Activated T-helper 17 cell treated with anti-CD3 and anti-CD28 coated beads, Interleukin-2, amount 50 U/mL, for 72 hours (primary cell): ENCODE measurements around the gene KDM6A. TPM values are rescaled to one million over a fixed set of nuclear protein-coding genes. Genes with fewer than 3 reads are reported as not detected.

ENCODE experiments used
- ATAC-seq: fragments of 150-1000 bp; cut with Tn5 transposase; replicated peaks from 2 replicates; pipeline ENCODE4 v1.10.0; 2021; ENCODE audit warnings: mild to moderate bottlenecking, moderate library complexity
- H3K27ac Mint-ChIP-seq: one replicate; pipeline ENCODE4 v1.8.0; 2022; ENCODE audit warnings: mixed read lengths
- H3K27me3 Mint-ChIP-seq: one replicate; pipeline ENCODE4 v1.8.0; 2022; ENCODE audit warnings: mixed read lengths
- H3K36me3 Mint-ChIP-seq: one replicate; pipeline ENCODE4 v1.8.0; 2022; ENCODE audit warnings: low read depth, mild to moderate bottlenecking, mixed read lengths
- H3K4me1 Mint-ChIP-seq: one replicate; pipeline ENCODE4 v1.8.0; 2022; ENCODE audit warnings: mixed read lengths
- H3K4me3 Mint-ChIP-seq: one replicate; pipeline ENCODE4 v1.8.0; 2022; ENCODE audit warnings: mild to moderate bottlenecking, mixed read lengths
- H3K9me3 Mint-ChIP-seq: one replicate; pipeline ENCODE4 v1.8.0; 2022; ENCODE audit warnings: mixed read lengths
- total RNA-seq, 2 donors: library from RNA; stranded (reverse); gene quantifications; one replicate each; pipeline ENCODE4 v1.2.3, GENCODE V29; 2022

Gene KDM6A
- total RNA-seq, 2 donors from 2014 or later: 24.4 to 33.1 TPM

- peak; percentile 48 for ATAC-seq
- Mint-ChIP-seq H3K27ac (no peak overlapping the region), H3K4me1 (no peaks in the 10 kb centered on the region), H3K4me3 (no peak overlapping the region), H3K9me3 (no peaks in the 10 kb centered on the region), H3K36me3 (no peaks in the 10 kb centered on the region), H3K27me3 (no peaks in the 10 kb centered on the region)
Measured at GRCh38 chrX:45138525-45138924, 265.5 kb downstream of the KDM6A start.

GRCh38 chrX:45140812-45141211 is 267.8 kb downstream of the KDM6A start:
- ATAC-seq: no peak
- H3K36me3 Mint-ChIP-seq: no peaks in the 10 kb centered on the region
- no peak overlapping the region for H3K27ac Mint-ChIP-seq
- H3K4me3 Mint-ChIP-seq: no peak overlapping the region
- no peaks in the 10 kb centered on the region for H3K27me3 Mint-ChIP-seq
- H3K9me3 Mint-ChIP-seq: no peaks in the 10 kb centered on the region
- no peaks in the 10 kb centered on the region for H3K4me1 Mint-ChIP-seq

DNA sequence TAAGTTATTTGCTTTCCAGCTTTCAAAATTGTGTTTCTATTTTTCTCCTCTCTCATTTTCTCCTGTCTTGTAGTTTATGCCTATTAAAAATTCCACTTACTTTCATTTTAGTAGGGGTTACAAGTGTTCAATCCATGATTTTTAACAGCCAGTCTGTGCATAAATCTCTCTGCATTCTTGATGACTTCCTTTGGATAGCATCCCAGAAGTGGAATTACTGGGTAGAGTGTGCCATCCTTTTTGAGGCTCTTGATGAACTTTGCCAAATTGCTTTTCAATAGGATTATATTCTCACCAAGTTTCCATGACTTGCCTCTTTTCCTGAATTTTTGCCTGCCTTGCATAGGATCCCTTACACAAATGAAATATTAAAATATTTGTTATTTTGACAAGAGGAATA is 269.2 kb downstream of the KDM6A start:
- ATAC-seq: no peak
- H3K4me1 Mint-ChIP-seq: no peaks in the 10 kb centered on the region
- no peaks in the 10 kb centered on the region for H3K36me3 Mint-ChIP-seq
- H3K27me3 Mint-ChIP-seq: no peaks in the 10 kb centered on the region
- no peak overlapping the region for H3K4me3 Mint-ChIP-seq
- no peak overlapping the region for H3K27ac Mint-ChIP-seq
- no peaks in the 10 kb centered on the region for H3K9me3 Mint-ChIP-seq

DNA sequence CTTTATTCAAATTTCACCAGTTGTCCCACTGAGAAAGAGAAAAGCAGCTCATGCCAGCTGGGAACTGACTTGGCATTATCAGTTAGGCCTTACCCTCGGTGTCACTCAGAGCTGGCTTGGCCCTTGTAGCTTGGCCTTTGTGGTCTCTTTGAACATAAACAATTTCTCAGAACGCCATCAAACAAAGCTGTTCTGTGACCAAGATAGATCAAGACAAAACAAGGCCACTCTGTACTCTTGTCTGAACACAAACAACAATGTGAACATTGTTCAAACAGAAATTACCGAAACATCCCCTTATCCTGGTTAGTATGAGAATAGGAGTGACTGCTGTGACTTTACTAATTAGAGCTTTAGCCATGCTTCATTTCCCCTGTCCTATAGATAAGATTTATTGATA is 270.5 kb downstream of the KDM6A start:
- no peaks in the 10 kb centered on the region for H3K4me1 Mint-ChIP-seq
- no peaks in the 10 kb centered on the region for H3K9me3 Mint-ChIP-seq
- ATAC-seq: no peak
- H3K27me3 Mint-ChIP-seq: no peaks in the 10 kb centered on the region
- H3K4me3 Mint-ChIP-seq: no peak overlapping the region
- no peaks in the 10 kb centered on the region for H3K36me3 Mint-ChIP-seq
- no peak overlapping the region for H3K27ac Mint-ChIP-seq

DNA sequence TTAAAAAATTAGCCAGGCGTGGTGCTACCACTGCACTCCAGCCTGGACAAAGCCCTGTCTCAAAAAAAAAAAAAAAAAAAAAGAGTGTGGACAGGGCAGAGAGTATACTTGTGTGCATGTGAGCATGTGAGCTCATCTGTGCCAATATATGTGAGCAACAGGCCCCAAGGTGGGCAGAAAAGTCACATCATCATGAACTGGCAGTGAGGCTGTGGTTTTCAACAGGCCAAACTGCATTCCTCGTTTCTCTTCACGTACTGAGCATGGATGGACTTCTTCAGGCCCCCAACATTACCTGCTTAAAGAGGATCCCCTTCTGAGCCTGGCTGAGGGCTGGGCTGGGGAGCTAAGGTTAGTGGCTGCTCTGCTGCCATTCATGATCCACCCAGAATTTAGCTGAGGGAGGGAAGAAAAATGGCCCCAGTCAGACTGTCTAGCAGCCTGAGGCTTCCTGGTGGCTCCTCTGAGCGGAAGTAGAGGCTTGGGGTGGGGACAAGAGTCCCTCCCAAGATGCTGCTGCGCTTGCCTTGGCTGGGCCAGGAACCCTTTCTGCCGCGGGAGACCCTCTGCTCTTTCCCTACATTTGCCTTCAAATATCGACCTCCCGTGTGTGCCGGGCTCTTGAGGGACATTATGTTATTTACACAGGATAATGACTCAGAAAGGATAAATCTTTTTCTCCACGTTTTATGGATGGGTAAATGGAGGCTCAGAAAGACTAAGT is 272.7 kb downstream of the KDM6A start:
- no peak overlapping the region for H3K27ac Mint-ChIP-seq
- ATAC-seq: no peak
- no peak overlapping the region for H3K4me3 Mint-ChIP-seq
- H3K4me1 Mint-ChIP-seq: no peaks in the 10 kb centered on the region
- H3K9me3 Mint-ChIP-seq: no peaks in the 10 kb centered on the region
- H3K27me3 Mint-ChIP-seq: no peaks in the 10 kb centered on the region
- no peaks in the 10 kb centered on the region for H3K36me3 Mint-ChIP-seq

GRCh38 chrX:45150821-45151220 is 277.8 kb downstream of the KDM6A start:
- Mint-ChIP-seq H3K4me1 (no peaks in the 10 kb centered on the region), H3K36me3 (no peaks in the 10 kb centered on the region), H3K27ac (no peak overlapping the region), H3K9me3 (no peaks in the 10 kb centered on the region), H3K27me3 (no peaks in the 10 kb centered on the region), H3K4me3 (no peak overlapping the region)
- ATAC-seq: no peak

DNA sequence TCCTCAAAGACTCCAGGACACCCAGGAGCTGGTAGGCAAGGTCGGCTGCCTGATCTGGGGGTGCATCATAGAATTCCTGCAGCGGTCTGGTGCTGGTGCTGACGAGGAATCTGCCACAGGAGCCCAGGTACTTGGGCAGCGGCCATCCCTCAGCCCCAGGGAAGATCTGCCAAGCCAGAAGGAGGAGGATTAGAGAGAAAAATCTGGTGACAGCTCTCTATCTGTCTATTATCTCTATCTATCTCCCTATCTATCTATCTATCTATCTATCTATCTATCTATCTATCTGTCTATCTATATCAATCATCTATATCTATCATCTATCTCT is 281.0 kb downstream of the KDM6A start:
- Mint-ChIP-seq H3K4me3 (no peak overlapping the region), H3K9me3 (no peaks in the 10 kb centered on the region), H3K4me1 (no peaks in the 10 kb centered on the region), H3K36me3 (no peaks in the 10 kb centered on the region), H3K27me3 (no peaks in the 10 kb centered on the region), H3K27ac (no peak overlapping the region)
- ATAC-seq: no peak

DNA sequence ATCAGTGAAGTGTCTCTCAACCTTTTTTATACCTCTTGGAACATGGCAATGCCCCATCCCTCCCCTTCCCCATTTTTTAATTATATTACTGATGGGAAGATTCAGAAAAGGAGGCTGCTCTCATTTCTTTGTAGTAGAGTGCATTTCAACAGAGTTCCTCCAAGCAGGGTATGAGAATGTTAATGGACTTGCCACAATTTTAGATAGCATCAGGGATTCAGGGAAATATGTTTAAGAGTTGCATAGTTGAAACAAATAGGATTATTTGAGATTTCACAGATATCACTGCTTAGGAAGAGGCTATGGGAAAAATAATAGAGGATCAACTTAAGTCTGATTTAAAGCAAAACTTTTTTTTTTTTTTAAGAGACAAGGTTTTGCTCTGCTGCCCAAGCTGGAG is 281.5 kb downstream of the KDM6A start:
- ATAC-seq: no peak
- Mint-ChIP-seq H3K27me3 (no peaks in the 10 kb centered on the region), H3K27ac (no peak overlapping the region), H3K36me3 (no peaks in the 10 kb centered on the region), H3K4me3 (no peak overlapping the region), H3K9me3 (no peaks in the 10 kb centered on the region), H3K4me1 (no peaks in the 10 kb centered on the region)

- Mint-ChIP-seq H3K9me3 (no peaks in the 10 kb centered on the region), H3K4me1 (no peaks in the 10 kb centered on the region), H3K36me3 (no peaks in the 10 kb centered on the region), H3K4me3 (no peak overlapping the region), H3K27ac (no peak overlapping the region), H3K27me3 (no peaks in the 10 kb centered on the region)
- ATAC-seq: no peak
Measured at GRCh38 chrX:45157647-45158046, 284.7 kb downstream of the KDM6A start.

Other genes starting within 250 kb of the KDM6A start
- not detected for gene DUSP21, start 29.2 kb upstream of the KDM6A start, total RNA-seq